ENCODE data around the gene PTPRJ. TPM values are rescaled to one million over a fixed set of nuclear protein-coding genes. Genes with fewer than 3 reads are reported as not detected.

The PTPRJ gene
- total and polyA plus RNA-seq, 2 of the 13 experiments (the other 11 are each of a cell fraction or from before 2014, with no cell fraction given), result 1.0 to 1.2 TPM

- TF ChIP-seq FUBP1 (CRISPR knock-in tag; IDR thresholded peaks at IDR 0.05; ENCODE audit: borderline replicate concordance) (no peak), ZMYM3 (CRISPR knock-in tag; IDR thresholded peaks at IDR 0.05) (0 out of 2 replicates have a peak, but pooled peaks have one; percentile 20), NR1H2 (CRISPR knock-in tag; IDR thresholded peaks at IDR 0.05; ENCODE audit: borderline replicate concordance, low read depth) (no peak)
Observed at GRCh38 chr11:48087422-48087821, 107.1 kb downstream of the PTPRJ start (continued).

- no peaks in the 10 kb centered on the region for H3K79me2 ChIP-seq (ENCODE audit: insufficient read depth, low read length)
- H2AFZ ChIP-seq (ENCODE audit: low read length), result no peak overlapping the region
- ATAC-seq (peak; percentile 76), FAIRE-seq (no peak), DNase-seq (ENCODE audit: low spot score) (peak; percentile 24)
- no peak overlapping the region for H3K4me3 ChIP-seq (replicated peaks in 1 of 3; ENCODE audit: insufficient read depth in 1 of 3, low read depth in 2 of 3, low read length in 3 of 3)
- no peak overlapping the region for H3K9ac ChIP-seq (ENCODE audit: insufficient read depth, low read depth, low read length)
- no peaks in the 10 kb centered on the region for H3K36me3 ChIP-seq (replicated peaks in 1 of 2; ENCODE audit: control insufficient read depth in 1 of 2, insufficient read depth in 2 of 2, low read length in 2 of 2)
- no peaks in the 10 kb centered on the region for H3K9me3 ChIP-seq (ENCODE audit: low read length)
- peaks cover 20% of the 10 kb centered on the region for H3K4me1 ChIP-seq (ENCODE audit: insufficient read depth, low read length)
- CTCF ChIA-PET (ENCODE audit: low intra/inter-chr PET ratio, low total read pairs), result no interaction called here
- H3K4me2 ChIP-seq (ENCODE audit: low read depth, low read length), result no peak overlapping the region
- 17% methylated on average over 4 of the region's 6 CpGs for WGBS (ENCODE audit: low lambda C conversion rate)
- H3K27me3 ChIP-seq (ENCODE audit: control insufficient read depth in 1 of 2, insufficient read depth in 2 of 2, low read length in 2 of 2), result no peaks in the 10 kb centered on the region
- no peaks in the 10 kb centered on the region for H4K20me1 ChIP-seq (ENCODE audit: insufficient read depth, low read length)
- no peak overlapping the region for H3K27ac ChIP-seq (ENCODE audit: extremely low read length, insufficient read depth, low read length)
- POLR2A ChIA-PET, result no interaction called here
- BruUV-seq (replicated peaks), result no TSS peak
- intact Hi-C loops (cut with micrococcal nuclease; ENCODE audit: unreplicated experiment) (no loop called here), in situ Hi-C loops (cut with HindIII; ENCODE audit: extremely low pct_ligation_motif_present, low pct_unique_long_range_greater_than_20kb) (no loop called here)
- no peak for TF ChIP-seq GLI4 (CRISPR knock-in tag; IDR thresholded peaks at IDR 0.05; ENCODE audit: borderline replicate concordance)
- TF ChIP-seq ZNF501 (CRISPR knock-in tag; IDR thresholded peaks at IDR 0.05), result no peak
- TF ChIP-seq ZNF335 (CRISPR knock-in tag; IDR thresholded peaks at IDR 0.05), result no peak
- no peak for TF ChIP-seq HCFC1 (IDR thresholded peaks at IDR 0.05; ENCODE audit: low read depth, low read length)
- TF ChIP-seq NR1H2 (CRISPR knock-in tag; IDR thresholded peaks at IDR 0.05; ENCODE audit: borderline replicate concordance, low read depth), result no peak
- no peak for TF ChIP-seq CAMTA2 (CRISPR knock-in tag; IDR thresholded peaks at IDR 0.05; ENCODE audit: borderline replicate concordance)
- no peak for TF ChIP-seq GZF1 (CRISPR knock-in tag; IDR thresholded peaks at IDR 0.05)
- TF ChIP-seq PITX1 (CRISPR knock-in tag; IDR thresholded peaks at IDR 0.05), result 0 out of 2 replicates have a peak, but pooled peaks have one; percentile 38
- TF ChIP-seq KMT2B (CRISPR knock-in tag; IDR thresholded peaks at IDR 0.05), result no peak
- no peak for TF ChIP-seq ZNF546 (CRISPR knock-in tag; conservative IDR thresholded peaks at IDR 0.05)
- TF ChIP-seq SP2 (CRISPR knock-in tag; IDR thresholded peaks at IDR 0.05), result no peak
- TF ChIP-seq DPF2 (CRISPR knock-in tag; IDR thresholded peaks at IDR 0.05; ENCODE audit: borderline replicate concordance, low read depth), result no peak
- no peak for TF ChIP-seq CREB1 (IDR thresholded peaks at IDR 0.05)
- TF ChIP-seq CREB1 (CRISPR knock-in tag; IDR thresholded peaks at IDR 0.05), result peak; percentile 26; the same call in 1 of the 2 replicates
- TF ChIP-seq ZBTB49 (CRISPR knock-in tag; IDR thresholded peaks at IDR 0.05; ENCODE audit: borderline replicate concordance), result no peak
- no peak for TF ChIP-seq ZFP82 (CRISPR knock-in tag; IDR thresholded peaks at IDR 0.05; ENCODE audit: borderline replicate concordance)
- no peak for TF ChIP-seq HMG20A (CRISPR knock-in tag; IDR thresholded peaks at IDR 0.05; ENCODE audit: borderline replicate concordance)
- TF ChIP-seq ZNF451 (CRISPR knock-in tag; IDR thresholded peaks at IDR 0.05), result no peak
- no peak for TF ChIP-seq ZMYM2 (CRISPR knock-in tag; IDR thresholded peaks at IDR 0.05)
Observed at GRCh38 chr11:48087974-48088681, 107.8 kb downstream of the PTPRJ start.
